HG02798 (cell line): ENCODE results near the gene YPEL3.
"Not testable (repeated sequence)": the region's sequence is repeated elsewhere in the genome, so short reads cannot be mapped to it uniquely, and the experiment has no call there.

Experiments used
- ATAC-seq: cut with Tn5 transposase; IDR thresholded peaks from one replicate; pipeline ENCODE4 v1.9.1; 2021; ENCODE audit warnings: mild to moderate bottlenecking; ENCODE audit not compliant: unreplicated experiment, poor library complexity

Gene YPEL3

GRCh38 chr16:30096105-30096861, at the start of gene YPEL3:
Gene YPEL3, minus strand, starts transcription at chr16:30096213. Its CDS starts 731 bp downstream, at chr16:30095482.
- ATAC-seq, result peak; percentile 67

GRCh38 chr16:30145657-30146056, 49.6 kb upstream of the YPEL3 start:
- no peak for ATAC-seq

- ATAC-seq, result no peak
These were observed 48.9 kb upstream of the YPEL3 start for GRCh38 chr16:30144917-30145316.

GRCh38 chr16:30144017-30144416, 48.0 kb upstream of the YPEL3 start:
- no peak for ATAC-seq

GRCh38 chr16:30143347-30143702, 47.3 kb upstream of the YPEL3 start:
- no peak for ATAC-seq

GRCh38 chr16:30142672-30143346, 46.8 kb upstream of the YPEL3 start:
- no peak for ATAC-seq

GRCh38 chr16:30141750-30142149, 45.7 kb upstream of the YPEL3 start:
- ATAC-seq, result no peak

GRCh38 chr16:30139583-30140481, 43.8 kb upstream of the YPEL3 start:
- no peak for ATAC-seq

- no peak for ATAC-seq
These were observed 41.9 kb upstream of the YPEL3 start for GRCh38 chr16:30137897-30138296.

GRCh38 chr16:30136971-30137605, 41.1 kb upstream of the YPEL3 start:
- no peak for ATAC-seq

GRCh38 chr16:30132591-30132990, 36.6 kb upstream of the YPEL3 start:
- no peak for ATAC-seq

- ATAC-seq, result no peak
These were observed 36.0 kb upstream of the YPEL3 start for GRCh38 chr16:30131869-30132475.

- no peak for ATAC-seq
These were observed 32.0 kb upstream of the YPEL3 start for GRCh38 chr16:30127993-30128392.

GRCh38 chr16:30125690-30126089, 29.7 kb upstream of the YPEL3 start:
- not testable (repeated sequence) for ATAC-seq

- no peak for ATAC-seq
These were observed 29.0 kb upstream of the YPEL3 start for GRCh38 chr16:30124985-30125379.

GRCh38 chr16:30122604-30123160, 26.7 kb upstream of the YPEL3 start:
- ATAC-seq, result no peak

GRCh38 chr16:30121741-30122571, 25.9 kb upstream of the YPEL3 start:
- no peak for ATAC-seq

- no peak for ATAC-seq
These were observed 24.5 kb upstream of the YPEL3 start for GRCh38 chr16:30120340-30121105.
